GM18867 (cell line): Measurements from ENCODE around the gene DOCK6.

Experiments
- ATAC-seq: cut with Tn5 transposase; IDR thresholded peaks from one replicate; pipeline ENCODE4 v1.9.1; 2021; ENCODE audit warnings: mild to moderate bottlenecking, moderate library complexity; ENCODE audit not compliant: unreplicated experiment

The DOCK6 gene

DNA sequence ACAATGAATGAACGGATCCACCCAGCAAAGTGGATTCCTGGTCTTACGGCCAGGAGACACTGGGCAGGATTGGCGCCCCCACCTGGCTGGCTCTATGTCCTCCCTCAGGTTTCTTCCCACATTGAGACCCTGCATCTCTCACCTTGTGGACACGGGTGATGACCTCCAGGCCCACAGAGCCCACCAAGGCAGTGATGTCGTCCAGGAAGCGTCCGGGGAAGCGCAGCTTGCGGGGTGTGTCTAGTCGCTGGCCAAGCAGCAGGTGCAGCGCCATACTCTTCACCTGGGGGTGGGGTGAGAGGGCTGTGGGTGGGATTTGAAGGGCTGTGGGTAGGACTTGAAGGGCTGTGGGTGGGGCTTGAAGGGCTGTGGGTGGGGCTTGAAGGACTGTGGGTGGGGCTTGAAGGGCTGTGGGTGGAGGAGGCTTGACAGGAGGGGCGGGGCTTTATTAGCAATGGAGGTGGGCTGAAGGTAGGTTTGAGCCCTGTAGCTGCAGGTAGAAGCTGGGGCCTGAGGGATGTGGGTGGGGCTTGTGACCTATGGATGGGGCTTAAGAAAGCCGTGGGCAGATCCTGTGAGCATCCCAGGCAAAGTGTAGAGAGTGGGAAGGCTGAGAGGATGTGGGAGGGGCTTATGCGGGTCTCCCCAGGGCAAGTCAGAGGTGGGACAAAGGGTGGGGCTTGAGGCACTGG, 35.0 kb downstream of the DOCK6 start:
- no peak for ATAC-seq

GRCh38 chr19:11226716-11227166, 35.6 kb downstream of the DOCK6 start:
- ATAC-seq: no peak

DNA sequence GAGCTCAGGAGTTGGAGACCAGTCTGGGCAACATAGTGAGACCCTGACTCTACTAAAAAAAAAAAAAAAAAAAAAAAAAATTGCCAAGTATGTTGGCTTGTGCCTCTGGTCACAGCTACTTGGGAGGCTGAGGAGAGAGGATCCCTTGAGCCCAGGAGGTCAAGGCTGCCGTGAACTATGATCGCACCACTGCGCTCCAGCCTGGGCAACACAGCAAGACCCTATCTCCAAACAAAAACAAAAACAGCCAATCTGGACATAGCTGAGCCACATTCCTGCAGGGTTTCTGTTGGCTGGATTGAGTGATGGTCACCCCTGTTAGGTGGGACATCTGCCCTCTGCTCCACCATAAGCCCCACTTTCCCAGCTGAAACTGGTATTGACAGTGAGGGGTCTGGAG, 36.5 kb downstream of the DOCK6 start:
- no peak for ATAC-seq

DNA sequence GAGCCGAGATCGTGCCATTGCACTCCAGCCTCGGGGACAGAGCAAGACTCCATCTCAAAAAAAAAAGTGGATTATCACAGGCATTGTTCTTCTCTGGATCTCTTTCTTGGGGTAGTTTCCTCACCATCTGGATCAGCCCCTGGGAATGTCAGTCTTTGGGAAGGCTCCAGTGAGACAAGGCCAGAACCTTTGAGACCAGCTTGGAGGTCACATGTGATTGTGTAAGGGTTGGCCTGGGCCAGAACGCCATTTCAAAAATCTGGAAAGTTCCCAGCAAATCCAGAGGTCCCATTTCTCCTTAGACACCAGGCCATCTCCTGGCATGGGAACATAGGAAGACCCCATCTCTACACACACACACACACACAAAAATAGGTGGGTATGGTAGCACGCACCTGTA, 37.2 kb downstream of the DOCK6 start:
- no peak for ATAC-seq

DNA sequence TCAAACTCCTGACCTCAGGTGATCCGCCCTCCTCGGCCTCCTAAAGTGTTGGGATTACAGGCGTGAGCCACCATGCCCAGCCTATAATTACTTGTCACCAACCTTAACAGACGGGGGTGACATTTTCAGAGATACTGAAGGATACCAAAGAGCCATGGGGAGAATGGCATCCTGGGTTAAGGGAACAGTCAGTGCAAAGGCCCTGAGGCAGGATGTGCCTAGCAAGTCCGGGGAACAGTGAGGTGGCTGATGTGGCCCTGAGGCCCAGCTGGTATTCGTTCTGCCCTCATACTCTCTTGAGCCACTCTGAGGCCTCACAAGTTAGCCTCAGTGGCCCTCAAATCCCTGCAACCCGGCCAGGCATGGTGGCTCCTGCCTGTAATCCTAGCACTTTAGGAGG, 37.9 kb downstream of the DOCK6 start:
- ATAC-seq: no peak

- ATAC-seq: no peak
Measured at GRCh38 chr19:11223200-11223599, 39.1 kb downstream of the DOCK6 start.

- ATAC-seq: no peak
Measured at GRCh38 chr19:11221082-11221598, 41.2 kb downstream of the DOCK6 start.

DNA sequence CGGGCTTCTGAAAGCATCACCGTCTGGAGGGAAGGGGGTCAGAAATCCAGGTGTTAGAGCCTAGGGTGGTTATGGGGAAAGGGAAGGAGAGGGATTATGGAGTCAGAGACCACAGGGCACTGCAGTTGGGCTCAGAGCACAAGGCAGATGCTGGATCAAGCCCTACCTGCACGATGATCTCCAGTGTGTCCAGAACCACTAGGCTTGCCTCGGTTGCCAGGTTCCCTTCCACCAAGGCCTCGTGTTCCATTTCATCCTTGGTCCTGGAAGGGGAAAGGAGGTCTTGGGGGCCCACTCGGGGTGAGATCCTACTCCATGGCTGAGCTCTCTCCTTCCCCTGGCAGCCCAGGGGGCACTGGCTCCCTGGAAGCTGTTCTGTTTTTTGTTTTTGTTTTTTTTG, 47.9 kb downstream of the DOCK6 start:
- ATAC-seq: no peak

DNA sequence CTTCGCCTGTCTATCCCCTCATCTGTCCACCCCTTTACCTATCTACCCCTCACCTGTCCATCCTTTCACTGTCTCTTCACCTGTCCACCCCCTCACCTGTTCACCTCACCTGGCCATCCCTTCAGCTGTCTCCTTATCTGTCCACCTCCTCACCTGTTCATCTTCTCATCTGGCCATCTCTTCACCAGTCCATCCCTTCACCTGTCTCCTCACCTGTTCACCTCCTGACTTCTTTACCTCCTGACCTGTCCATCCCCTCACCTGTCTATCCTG, 51.7 kb downstream of the DOCK6 start:
- ATAC-seq: no peak

- ATAC-seq: no peak
Measured at GRCh38 chr19:11209839-11210655, 52.3 kb downstream of the DOCK6 start.

GRCh38 chr19:11208561-11209471, 53.5 kb downstream of the DOCK6 start:
- no peak for ATAC-seq

DNA sequence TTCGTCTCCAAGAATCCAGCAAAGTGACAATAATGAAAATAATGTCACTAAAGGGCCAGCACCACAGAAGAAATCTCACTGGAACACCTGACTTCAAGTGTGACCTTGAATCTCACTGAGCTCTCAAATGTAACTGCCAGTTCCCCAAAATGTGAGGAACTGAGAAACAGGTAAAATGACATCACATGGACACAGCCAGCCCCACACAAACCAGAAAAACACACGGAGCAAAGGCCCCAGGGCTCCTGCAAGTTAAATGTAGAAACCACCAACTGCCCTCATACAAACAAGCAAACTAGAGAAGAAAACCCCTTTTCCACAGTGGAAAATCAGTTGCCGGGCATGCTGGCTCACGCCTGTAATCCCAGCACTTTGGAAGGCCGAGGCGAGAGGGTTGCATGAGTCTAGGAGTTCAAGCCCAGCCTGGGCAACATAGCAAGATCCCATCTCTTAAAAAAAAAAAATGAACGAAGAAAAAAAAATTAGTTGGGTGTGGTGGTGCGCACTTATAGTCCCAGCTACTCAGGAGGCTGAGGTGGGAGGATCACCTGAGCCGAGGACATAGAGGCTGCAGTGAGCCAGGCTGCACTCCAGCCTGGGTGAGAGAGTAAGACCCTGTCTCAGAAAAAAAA, 56.3 kb downstream of the DOCK6 start:
- no peak for ATAC-seq

GRCh38 chr19:11204943-11205349, 57.4 kb downstream of the DOCK6 start:
- ATAC-seq: no peak

DNA sequence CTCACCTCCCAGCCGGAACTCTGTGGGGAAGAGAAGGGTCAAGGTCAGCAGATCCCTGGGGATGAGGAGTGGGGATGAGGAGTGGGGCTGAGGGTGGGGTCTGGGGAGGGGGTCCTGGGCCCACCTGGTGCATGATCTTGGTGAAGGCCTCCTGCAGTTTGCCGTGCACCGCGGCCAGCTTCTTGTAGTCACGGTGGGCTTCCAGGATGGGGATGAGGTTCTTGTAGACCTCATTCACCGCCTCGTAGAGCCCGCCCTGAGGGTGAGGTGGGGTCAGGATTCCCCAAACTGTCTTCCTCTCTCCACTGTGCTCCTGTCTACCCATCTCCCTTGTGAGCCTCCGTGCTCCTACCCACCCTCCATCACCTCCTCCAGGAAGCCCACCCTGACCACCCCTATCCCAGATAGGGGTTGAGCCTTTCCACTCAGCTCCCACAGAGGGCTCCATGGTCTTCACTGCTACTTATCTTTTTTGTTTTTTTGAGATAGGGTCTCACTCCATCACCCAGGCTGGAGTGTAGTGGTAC, 58.2 kb downstream of the DOCK6 start:
- no peak for ATAC-seq

GRCh38 chr19:11203194-11204075, 58.9 kb downstream of the DOCK6 start:
- ATAC-seq: no peak

- no peak for ATAC-seq
Measured at GRCh38 chr19:11202488-11203193, 59.7 kb downstream of the DOCK6 start.

- no peak for ATAC-seq
Measured at GRCh38 chr19:11201791-11202190, 60.5 kb downstream of the DOCK6 start.

GRCh38 chr19:11200931-11201330, 61.4 kb downstream of the DOCK6 start:
- no peak for ATAC-seq

DNA sequence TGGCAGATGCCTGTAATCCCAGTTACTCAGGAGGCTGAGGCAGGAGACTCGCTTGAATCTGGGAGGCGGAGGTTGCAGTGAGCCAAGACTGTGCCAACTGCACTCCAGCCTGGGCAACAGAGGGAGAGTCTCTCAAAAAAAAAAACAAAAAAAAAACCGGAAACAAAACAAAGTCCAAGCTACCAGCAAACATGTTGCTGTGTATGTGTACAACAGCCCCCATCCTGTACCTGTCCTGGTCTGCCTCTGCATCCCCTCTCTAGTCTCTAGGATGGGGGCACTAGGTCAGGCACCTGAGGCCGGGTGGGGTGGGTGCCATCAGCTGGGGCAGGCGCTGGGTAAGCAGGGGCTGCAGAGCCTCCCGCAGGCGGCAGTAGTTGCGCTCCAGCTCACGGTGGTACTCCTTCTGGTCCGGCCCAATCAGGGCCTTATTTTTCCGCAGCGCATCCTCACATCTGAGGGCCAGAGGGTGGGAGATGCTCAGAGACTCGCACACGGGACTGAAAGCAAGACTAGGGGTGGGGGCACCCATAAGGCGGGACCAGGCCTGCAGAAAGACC, 62.2 kb downstream of the DOCK6 start:
- no peak for ATAC-seq
